SK-MEL-5 (cell line): ENCODE data around the gene OR1E2. TPM values are rescaled to one million over a fixed set of nuclear protein-coding genes. Genes with fewer than 3 reads are reported as not detected.
"Not testable (repeated sequence)": the region's sequence is repeated elsewhere in the genome, so short reads cannot be mapped to it uniquely, and the experiment has no call there.

Source experiments
- DNase-seq: peaks from one replicate; pipeline ENCODE4 v3.0.0-alpha.2; 2016; ENCODE audit warnings: low read depth, low spot score
- in situ Hi-C: cut with HindIII; loops from 2 replicates; pipeline ENCODE4 v1.10.0; 2016; ENCODE audit warnings: low sequenced_read_pairs, high pct_unique_total_duplicates, low pct_unique_long_range_greater_than_20kb
- total RNA-seq: library from RNA; depleted of rRNA; stranded (reverse); fragments of >200 nt; shearing (Covaris generic); gene quantifications from 2 replicates; pipeline ENCODE4 v1.2.3, GENCODE V29; 2014; rRNA removed

Gene OR1E2
- total RNA-seq, 1 experiment from 2014 or later = not detected

DNA sequence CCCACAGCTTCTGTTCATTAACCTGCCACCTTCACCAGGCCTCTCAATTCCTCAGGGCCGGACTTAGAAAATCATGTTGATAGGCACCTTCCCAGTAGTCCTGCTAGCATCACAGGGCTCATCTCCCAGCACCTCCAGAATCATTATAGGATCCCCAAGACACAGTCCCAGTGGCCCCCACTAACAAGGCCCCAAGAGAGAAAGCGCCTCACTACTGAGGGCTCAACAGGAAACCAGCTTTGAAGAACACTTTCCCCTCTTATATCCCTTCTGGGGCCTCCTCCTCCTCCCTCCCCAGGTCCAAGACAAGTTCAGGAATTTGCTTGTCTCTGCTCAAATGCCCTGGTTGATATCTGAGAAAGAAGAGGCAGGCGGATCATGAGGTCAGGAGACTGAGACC, 22.6 kb downstream of the OR1E2 start, which contains the start of gene OR3A3:
Gene OR3A3 (plus strand): TSS at position 301 of the 400 bp plus-strand sequence.
- no peak for DNase-seq
- in situ Hi-C loops = no loop called here

- DNase-seq, in situ Hi-C loops: not testable (repeated sequence)
Measured at GRCh38 chr17:3403856-3404255, 29.8 kb downstream of the OR1E2 start.

DNA sequence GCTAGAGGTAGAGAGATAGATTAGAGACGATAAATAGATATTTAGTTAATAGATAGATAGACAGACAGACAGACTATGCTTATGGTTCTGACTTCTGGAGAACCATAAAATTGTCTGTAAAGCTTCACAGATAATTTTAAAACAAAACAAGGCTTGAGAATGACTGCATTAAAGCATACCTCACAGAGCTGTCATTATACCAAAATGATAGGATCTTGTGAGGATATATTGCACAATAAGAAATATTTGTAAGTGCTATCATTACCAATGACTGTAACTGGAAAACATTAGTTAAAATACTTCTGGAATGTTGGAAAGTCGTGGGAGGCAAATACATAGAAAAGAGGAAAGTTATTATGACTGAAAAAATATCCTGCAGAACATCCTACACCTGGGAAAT, 31.9 kb downstream of the OR1E2 start:
- in situ Hi-C loops = no loop called here
- DNase-seq = no peak

GRCh38 chr17:3400055-3400454, 33.6 kb downstream of the OR1E2 start:
- in situ Hi-C loops = no loop called here
- DNase-seq = no peak

- DNase-seq = no peak
- in situ Hi-C loops = no loop called here
Measured at GRCh38 chr17:3398310-3398709, 35.3 kb downstream of the OR1E2 start, which contains the start of gene OR1E1. Gene OR1E1 (minus strand): TSS chr17:3398410. CDS start chr17:3398410, 0 bp downstream.

GRCh38 chr17:3397801-3398200, 35.8 kb downstream of the OR1E2 start:
- DNase-seq, in situ Hi-C loops: not testable (repeated sequence)

DNA sequence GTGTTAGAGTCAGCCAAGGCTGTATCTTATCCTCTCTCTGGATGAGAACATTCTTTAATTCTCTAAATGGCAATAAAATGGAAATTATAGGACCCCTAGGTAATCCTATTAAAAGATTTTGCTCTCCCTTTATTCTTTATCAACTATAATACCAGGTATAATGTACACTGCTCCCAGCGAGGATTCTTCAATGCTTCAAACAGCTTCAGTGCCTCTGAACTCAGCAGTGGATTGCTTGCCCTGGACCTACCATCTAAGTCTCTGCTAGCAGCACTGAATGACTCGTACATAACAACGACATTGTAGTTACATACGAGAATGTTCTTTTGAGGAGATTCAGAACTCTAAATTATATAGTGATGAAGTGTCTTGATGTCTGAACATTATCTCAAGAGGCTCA, 43.9 kb downstream of the OR1E2 start:
- no peak for DNase-seq
- in situ Hi-C loops = no loop called here

DNA sequence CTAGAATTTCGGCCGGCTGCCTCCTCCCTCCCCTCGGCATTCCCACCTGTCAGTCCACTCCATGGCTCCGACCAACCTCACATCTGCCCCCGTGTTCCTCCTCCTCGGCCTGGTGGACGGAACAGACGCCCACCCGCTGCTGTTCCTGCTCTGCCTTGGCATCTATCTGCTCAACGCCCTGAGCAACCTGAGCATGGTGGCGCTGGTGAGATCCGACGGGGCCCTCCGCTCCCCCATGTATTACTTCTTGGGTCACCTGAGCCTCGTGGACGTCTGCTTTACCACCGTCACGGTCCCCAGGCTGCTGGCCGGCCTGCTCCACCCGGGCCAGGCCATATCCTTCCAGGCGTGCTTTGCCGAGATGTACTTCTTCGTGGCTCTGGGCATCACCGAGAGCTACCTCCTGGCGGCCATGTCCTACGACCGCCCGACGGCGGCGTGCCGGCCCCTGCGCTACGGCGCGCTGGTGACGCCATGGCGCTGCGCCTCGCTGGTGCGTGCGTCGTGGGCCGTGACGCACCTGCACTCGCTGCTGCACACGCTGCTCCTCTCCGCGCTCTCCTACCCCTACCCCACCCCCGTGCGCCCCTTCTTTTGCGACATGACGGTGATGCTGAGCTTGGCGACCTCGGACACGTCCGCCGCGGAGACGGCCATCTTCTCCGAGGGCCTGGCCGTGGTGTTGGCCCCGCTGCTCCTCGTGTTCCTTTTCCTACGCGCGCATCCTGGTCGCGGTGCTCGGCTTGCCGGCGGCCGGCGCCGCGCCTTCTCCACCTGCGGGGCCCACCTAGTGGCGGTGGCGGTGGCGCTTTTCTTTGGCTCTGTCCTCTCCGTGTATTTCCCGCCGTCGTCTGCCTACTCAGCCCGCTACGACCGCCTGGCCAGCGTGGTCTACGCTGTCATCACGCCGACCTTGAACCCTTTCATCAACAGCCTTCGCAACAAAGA, 47.5 kb downstream of the OR1E2 start, which contains the start of gene OR3A2:
Gene OR3A2 (minus strand): TSS at position 440 of the 948 bp plus-strand sequence.
- in situ Hi-C loops = no loop called here
- DNase-seq = no peak

Other genes with a start within 250 kb of the OR1E2 start
- gene OR1A2, start 236.3 kb downstream of the OR1E2 start, total RNA-seq = not detected in 2 replicates
- gene OR1A1, start 226.2 kb downstream of the OR1E2 start, total RNA-seq = not detected in 2 replicates
- gene OR3A1, start 135.5 kb downstream of the OR1E2 start, total RNA-seq = not detected in 2 replicates
- gene OR3A2, start 47.5 kb downstream of the OR1E2 start, total RNA-seq = not detected in 2 replicates
- gene OR1E1, start 35.4 kb downstream of the OR1E2 start, total RNA-seq = not detected in 2 replicates
- not detected in 2 replicates for gene OR3A3, start 22.5 kb downstream of the OR1E2 start, total RNA-seq
- not detected in 2 replicates for gene SPATA22, start 38.0 kb upstream of the OR1E2 start, total RNA-seq
- 0.59 and 1.8 TPM in 2 replicates for gene ASPA, start 42.2 kb upstream of the OR1E2 start, total RNA-seq
- 0.53 TPM in 1 of 2 replicates, not detected in the other for gene TRPV3, start 124.0 kb upstream of the OR1E2 start, total RNA-seq
- gene TRPV1, start 175.6 kb upstream of the OR1E2 start, total RNA-seq = 0.50 and 1.1 TPM in 2 replicates
- 20.8 and 21.8 TPM in 2 replicates for gene SHPK, start 202.4 kb upstream of the OR1E2 start, total RNA-seq
- 44.0 and 46.7 TPM in 2 replicates for gene CTNS, start 202.9 kb upstream of the OR1E2 start, total RNA-seq
- 49.9 and 50.4 TPM in 2 replicates for gene TAX1BP3, start 234.7 kb upstream of the OR1E2 start, total RNA-seq
- 23.3 and 37.3 TPM in 2 replicates for gene EMC6, start 235.0 kb upstream of the OR1E2 start, total RNA-seq